HEK293 (cell line): ENCODE measurements around the gene UGCG.
"Not testable (repeated sequence)": the region's sequence is repeated elsewhere in the genome, so short reads cannot be mapped to it uniquely, and the experiment has no call there.

Source experiments
- CTCF ChIP-seq: fragments of 450-650 bp; formaldehyde crosslinking; IDR thresholded peaks from 2 replicates; pipeline ENCODE4 v1.5.1; 2016; ENCODE audit warnings: missing biosample characterization, missing genetic modification characterization
- TRIM28 ChIP-seq: IDR thresholded peaks from 2 replicates; pipeline ENCODE4 v1.6.1; 2011; ENCODE audit warnings: low read length, control low read depth, borderline replicate concordance
- ZBTB44 ChIP-seq: fragments of 450-650 bp; IDR thresholded peaks from 2 replicates; pipeline ENCODE4 v1.5.1; 2018; ENCODE audit warnings: missing biosample characterization, mild to moderate bottlenecking, missing genetic modification characterization
- ZNF138 ChIP-seq: fragments of 450-650 bp; formaldehyde crosslinking; IDR thresholded peaks from 2 replicates; pipeline ENCODE4 v1.5.1; 2016; ENCODE audit warnings: missing biosample characterization, missing genetic modification characterization, borderline replicate concordance
- ZNF18 ChIP-seq: fragments of 450-650 bp; formaldehyde crosslinking; IDR thresholded peaks from 2 replicates; pipeline ENCODE4 v1.5.1; 2016; ENCODE audit warnings: missing biosample characterization, missing genetic modification characterization
- ZNF24 ChIP-seq: fragments of 450-650 bp; formaldehyde crosslinking; IDR thresholded peaks from 2 replicates; pipeline ENCODE4 v1.5.1; 2016; ENCODE audit warnings: missing biosample characterization, missing genetic modification characterization
- ZNF704 ChIP-seq: fragments of 450-650 bp; formaldehyde crosslinking; IDR thresholded peaks from 2 replicates; pipeline ENCODE4 v1.5.1; 2016; ENCODE audit warnings: missing biosample characterization, missing genetic modification characterization
- ZNF785 ChIP-seq: fragments of 450-650 bp; formaldehyde crosslinking; IDR thresholded peaks from 2 replicates; pipeline ENCODE4 v1.5.1; 2016; ENCODE audit warnings: missing biosample characterization, missing genetic modification characterization

GRCh38 chr9:111948109-111948508 is 51.5 kb downstream of the UGCG start:
- TF ChIP-seq ZNF138; CTCF; ZBTB44 (tag by site-specific recombination); ZNF785 (tag by site-specific recombination); TRIM28; ZNF18; ZNF24 (tag by site-specific recombination); ZNF704 (tag by site-specific recombination): not testable (repeated sequence)
